K562 (cell line): ENCODE data around the gene ZBTB16. TPM values are rescaled to one million over a fixed set of nuclear protein-coding genes. Genes with fewer than 3 reads are reported as not detected.

Source experiments
- ATAC-seq: fragments of 200-7000 bp; cut with Tn5 transposase; 3 replicates; pipeline ENCODE4 v1.9.1; 2020; ENCODE audit warnings: moderate library complexity
- BruUV-seq: library from RNA; stranded (reverse); fragments of 400-500 nt; replicated peaks from 2 replicates; lab custom pipeline; 2021; lab: Mats Ljungman, UMichigan
- CTCF ChIA-PET: fragments of 300-600 bp; formaldehyde crosslinking; extraction: SDS; loops from one replicate; lab custom pipeline; 2021; ENCODE audit warnings: low intra/inter-chr PET ratio; lab: Yijun Ruan, JAX
- POLR2A ChIA-PET: fragments of 300-600, 350-650 bp; sonication (Branson Sonifier 250); formaldehyde crosslinking; extraction: SDS; loops from one replicate; lab custom pipeline; 2021; ENCODE audit warnings: antibody characterized with exemption, inconsistent platforms; lab: Yijun Ruan, JAX
- DNase-seq, 4 experiments: peaks; one replicate each; pipeline versions ENCODE4 v3.0.0 to v3.0.0-alpha.2; 2011 to 2018; ENCODE audit warnings: low spot score in 3 of 4, mixed read lengths in 3 of 4; ENCODE audit errors: extremely low read depth in 1 of 4
- FAIRE-seq: peaks from 2 replicates; lab custom pipeline; 2011; peaks lifted over from hg19 to GRCh38; lab: Jason Lieb, UNC
- H2AFZ ChIP-seq: 2 replicates; pipeline ENCODE4 v1.6.0; 2011; ENCODE audit warnings: low read depth, low read length, control low read depth, inconsistent platforms
- H3K27ac ChIP-seq: fragments of 200-600 bp; 3 replicates; pipeline ENCODE4 v1.8.0; 2011; ENCODE audit warnings: low read depth, mild to moderate bottlenecking, control low read depth, inconsistent platforms, low read length, moderate library complexity, mixed read lengths; ENCODE audit errors: extremely low read depth
- H3K27me3 ChIP-seq, 2 experiments: fragments of 300-600 bp in 1 of 2; 2 replicates in 1 of 2; 3 replicates in 1 of 2; pipeline versions ENCODE4 v1.6.0 to v1.8.0; 2011; ENCODE audit warnings: inconsistent platforms in 2 of 2, low read length in 2 of 2, mild to moderate bottlenecking in 1 of 2, mixed read lengths in 1 of 2, moderate library complexity in 1 of 2; ENCODE audit not compliant: control insufficient read depth in 2 of 2, insufficient read depth in 2 of 2
- H3K36me3 ChIP-seq: fragments of 300-600 bp; 3 replicates; pipeline ENCODE4 v1.8.0; 2011; ENCODE audit warnings: mild to moderate bottlenecking, low read length, inconsistent platforms; ENCODE audit not compliant: control insufficient read depth, insufficient read depth
- H3K4me1 ChIP-seq, 2 experiments: fragments of 200-600 bp in 1 of 2; replicated peaks in 1 of 2; 2 replicates in 1 of 2; 3 replicates in 1 of 2; pipeline versions ENCODE4 v1.5.1 to v1.8.0; 2011; ENCODE audit warnings: inconsistent platforms in 2 of 2, low read length in 2 of 2, mild to moderate bottlenecking in 1 of 2, mixed read lengths in 1 of 2, moderate library complexity in 1 of 2; ENCODE audit not compliant: control insufficient read depth in 2 of 2, insufficient read depth in 2 of 2
- H3K4me2 ChIP-seq: 2 replicates; pipeline ENCODE4 v1.6.1; 2011; ENCODE audit warnings: low read length, control low read depth, inconsistent platforms, mixed read lengths; ENCODE audit not compliant: insufficient read depth
- H3K4me3 ChIP-seq: fragments of 200-600 bp; sonication (generic), shearing (Covaris generic); 2 replicates; pipeline ENCODE4 v1.5.1; 2016; ENCODE audit warnings: control low read depth, inconsistent platforms
- H3K79me2 ChIP-seq: fragments of 200-600 bp; 3 replicates; pipeline ENCODE4 v1.8.0; 2011; ENCODE audit warnings: low read length, inconsistent platforms; ENCODE audit not compliant: control insufficient read depth, insufficient read depth
- H3K9ac ChIP-seq, 2 experiments: 2 replicates each; pipeline versions ENCODE4 v1.6.0 to v1.6.1; 2011; ENCODE audit warnings: low read depth in 2 of 2, low read length in 2 of 2, control low read depth in 1 of 2, inconsistent platforms in 1 of 2, mild to moderate bottlenecking in 1 of 2, mixed read lengths in 1 of 2; ENCODE audit not compliant: insufficient read depth in 1 of 2
- H3K9me1 ChIP-seq: one replicate; pipeline ENCODE4 v1.6.0; 2011; ENCODE audit warnings: inconsistent platforms, mild to moderate bottlenecking, low read length, moderate library complexity; ENCODE audit not compliant: control insufficient read depth, insufficient read depth
- H3K9me3 ChIP-seq: replicated peaks from 2 replicates; pipeline ENCODE4 v1.5.1; 2011; ENCODE audit warnings: low read depth, low read length, inconsistent platforms; ENCODE audit not compliant: control insufficient read depth, insufficient read depth
- H4K20me1 ChIP-seq: replicated peaks from 2 replicates; pipeline ENCODE4 v1.6.1; 2011; ENCODE audit warnings: low read length, inconsistent platforms, mixed read lengths; ENCODE audit not compliant: control insufficient read depth, insufficient read depth
- BCL6 ChIP-seq: fragments of 250-450 bp; sonication (Bioruptor Pico); IDR thresholded peaks from 2 replicates; pipeline ENCODE4 v1.4.0; 2020
- CHD2 ChIP-seq: IDR thresholded peaks from 2 replicates; pipeline ENCODE4 v1.6.1; 2011; ENCODE audit warnings: low read depth, low read length
- DLX4 ChIP-seq: fragments of 250-450 bp; sonication (Bioruptor Pico); IDR thresholded peaks from 2 replicates; pipeline ENCODE4 v1.6.1; 2021; ENCODE audit warnings: mild to moderate bottlenecking
- FIP1L1 ChIP-seq: fragments of 200-400 bp; formaldehyde crosslinking; IDR thresholded peaks from 2 replicates; pipeline ENCODE4 v1.6.1; 2018; ENCODE audit warnings: mild to moderate bottlenecking, low read depth, low read length; ENCODE audit not compliant: poor library complexity, severe bottlenecking
- GTF2E2 ChIP-seq: fragments of 200-800 bp; sonication (Bioruptor generic); IDR thresholded peaks from 2 replicates; pipeline ENCODE4 v1.6.1; 2016; ENCODE audit warnings: missing genetic modification characterization, missing compliant biosample characterization
- KLF6 ChIP-seq: fragments of 250-450 bp; sonication (Bioruptor Pico); IDR thresholded peaks from 2 replicates; pipeline ENCODE4 v1.4.0; 2020; ENCODE audit warnings: mild to moderate bottlenecking, moderate library complexity, borderline replicate concordance
- RNF2 ChIP-seq: sonication (generic); IDR thresholded peaks from 2 replicates; pipeline ENCODE4 v1.6.1; 2016
- TFAM ChIP-seq: fragments of 250-450 bp; sonication (Bioruptor Pico); conservative IDR thresholded peaks from 2 replicates; pipeline ENCODE4 v1.5.0; 2021; ENCODE audit warnings: mild to moderate bottlenecking, moderate library complexity
- ZBTB12 ChIP-seq: fragments of 250-450 bp; sonication (Bioruptor Pico); IDR thresholded peaks from 2 replicates; pipeline ENCODE4 v1.4.0; 2020
- ZEB2 ChIP-seq: fragments of 450-650 bp; IDR thresholded peaks from 2 replicates; pipeline ENCODE4 v1.6.1; 2016
- ZNF318 ChIP-seq, 2 experiments: fragments of 450-650 bp; IDR thresholded peaks; 2 replicates each; pipeline ENCODE4 v1.6.1; 2016; ENCODE audit warnings: mild to moderate bottlenecking in 2 of 2, borderline replicate concordance in 1 of 2, low read depth in 1 of 2, moderate library complexity in 1 of 2
- ZNF449 ChIP-seq: fragments of 250-450 bp; sonication (Bioruptor Pico); IDR thresholded peaks from 2 replicates; pipeline ENCODE4 v1.8.0; 2022; ENCODE audit warnings: moderate library complexity, mild to moderate bottlenecking, inconsistent platforms
- ZNF717 ChIP-seq: fragments of 250-450 bp; sonication (Bioruptor Pico); IDR thresholded peaks from 2 replicates; pipeline ENCODE4 v1.5.0; 2021
- WGBS: fragments of 100-300 bp; shearing (Covaris generic); methylation state at CpG from one replicate; pipeline ENCODE4 v1.1.6; 2016; ENCODE audit warnings: low coverage, mixed read lengths; ENCODE audit not compliant: insufficient coverage; ENCODE audit errors: missing lambda C conversion rate; 5-methylcytosine and 5-hydroxymethylcytosine counted together
- in situ Hi-C: fragments of 300-500 bp; cut with MboI; formaldehyde crosslinking; loops from 4 replicates; pipeline ENCODE4 v1.15.0; 2018; ENCODE audit warnings: inconsistent platforms, mixed read lengths
- intact Hi-C: fragments of 100-400 bp; cut with micrococcal nuclease; formaldehyde crosslinking; loops from 2 replicates; pipeline ENCODE4 v1.14.2; 2022
- polyA plus RNA-seq, 8 experiments: library from polyadenylated mRNA; depleted of rRNA in 4 of 8; stranded (reverse) in 5 of 8; unstranded in 3 of 8; fragments of >200 nt; fragmentation: Nextera tagmentation in 2 of 8; fragmentation: Illumina TruSeq in 1 of 8; extraction: Ambion mirVana in 2 of 8; extraction: Trizol in 1 of 8; gene quantifications; 2 replicates each; pipeline versions ENCODE4 v1.2.1 to v1.2.3, GENCODE V29; 2011 to 2014; ENCODE audit warnings: inconsistent platforms in 1 of 8, missing spikeins in 1 of 8
- total RNA-seq, 7 experiments: library from RNA; depleted of rRNA in 6 of 7; stranded (reverse); fragments of >200 nt in 6 of 7; fragmentation: Illumina TruSeq in 2 of 7; extraction: Trizol in 2 of 7; gene quantifications; 2 replicates each; pipeline versions ENCODE4 v1.2.1 to v1.2.3, GENCODE V29; 2011 to 2021; ENCODE audit warnings: low replicate concordance in 1 of 7

Gene ZBTB16
- total and polyA plus RNA-seq, 9 of the 15 experiments (the other 6 are each of a cell fraction or from before 2014, with no cell fraction given), result 0.06 to 0.40 (median 0.24) TPM; not detected in 4

- no peak for FAIRE-seq
- Histone ChIP-seq H3K4me3 (no peak overlapping the region), H3K4me1 (no peaks in the 10 kb centered on the region), H3K36me3 (no peaks in the 10 kb centered on the region), H3K9me3 (no peaks in the 10 kb centered on the region), H4K20me1 (no peaks in the 10 kb centered on the region), H3K79me2 (no peaks in the 10 kb centered on the region), H3K27ac (no peak overlapping the region), H3K9ac (no peak overlapping the region), H3K9me1 (no peaks in the 10 kb centered on the region), H3K27me3 (peaks cover 21 to 37% of the 10 kb centered on the region in 2 experiments), H3K4me2 (no peak overlapping the region), H2AFZ (no peak overlapping the region)
- DNase-seq, result no peak
- POLR2A ChIA-PET, result interaction anchor here (0.8 kb wide), 1 partner anchor 205 kb away, joined by 3 read pairs; no protein-coding TSS in a partner anchor
- in situ Hi-C loops (no loop called here), intact Hi-C loops (no loop called here)
- CTCF ChIA-PET, result no interaction called here
- no TSS peak for BruUV-seq
- ATAC-seq, result no peak
- WGBS, result 0% methylated on average over 2 of the region's 2 CpGs
- TF ChIP-seq ZNF449 (CRISPR knock-in tag) (no peak), RNF2 (no peak), KLF6 (CRISPR knock-in tag) (no peak), ZBTB12 (no peak), BCL6 (CRISPR knock-in tag) (no peak), TFAM (CRISPR knock-in tag) (no peak), DLX4 (CRISPR knock-in tag) (no peak), CHD2 (no peak), FIP1L1 (no peak), GTF2E2 (tag) (no peak), ZNF318 (IDR thresholded peaks at IDR 0.05; ENCODE audit: borderline replicate concordance in 1 of 2, low read depth in 1 of 2) (no peak), ZEB2 (no peak), ZNF717 (CRISPR knock-in tag) (no peak)
Measured at GRCh38 chr11:114053406-114053805, 6.1 kb upstream of the ZBTB16 start.
